NCI-H187 (cell line): ENCODE measurements around the gene GNL2.

Source experiments
- DNase-seq, 2 experiments: peaks; one replicate each; lab custom pipeline; 2025; lab: John Stamatoyannopoulos, UW

The GNL2 gene

GRCh38 chr1:37595440-37596181 lies at the start of gene GNL2:
TSS of gene GNL2 (minus strand) at chr1:37595937. CDS start at chr1:37595822, 115 bp downstream.
- peak; percentile 84 to 90 for DNase-seq

GRCh38 chr1:37641059-37641458 lies 45.3 kb upstream of the GNL2 start:
- DNase-seq: no peak

GRCh38 chr1:37636435-37636834 lies 40.7 kb upstream of the GNL2 start:
- DNase-seq: no peak

GRCh38 chr1:37634992-37635902 lies 39.5 kb upstream of the GNL2 start:
- DNase-seq: no peak

- no peak for DNase-seq
Observed at GRCh38 chr1:37634244-37634991, 38.7 kb upstream of the GNL2 start, which contains the start of gene RSPO1. TSS of gene RSPO1 (minus strand) at chr1:37634892. CDS start at chr1:37629661, 5,231 bp downstream.

GRCh38 chr1:37633938-37634243 lies 38.2 kb upstream of the GNL2 start:
- DNase-seq: no peak

GRCh38 chr1:37633040-37633937 lies 37.6 kb upstream of the GNL2 start:
- DNase-seq: no peak

- DNase-seq: no peak
Observed at GRCh38 chr1:37631036-37631435, 35.3 kb upstream of the GNL2 start.

- no peak for DNase-seq
Observed at GRCh38 chr1:37630426-37631028, 34.8 kb upstream of the GNL2 start.

GRCh38 chr1:37629726-37630425 lies 34.1 kb upstream of the GNL2 start:
- DNase-seq: no peak

GRCh38 chr1:37629008-37629407 lies 33.3 kb upstream of the GNL2 start:
- no peak for DNase-seq

GRCh38 chr1:37628026-37628556 lies 32.4 kb upstream of the GNL2 start:
- DNase-seq: no peak

GRCh38 chr1:37622131-37622530 lies 26.4 kb upstream of the GNL2 start:
- no peak for DNase-seq

GRCh38 chr1:37621326-37621870 lies 25.7 kb upstream of the GNL2 start:
- DNase-seq: no peak

- no peak for DNase-seq
Observed at GRCh38 chr1:37620707-37621106, 25.0 kb upstream of the GNL2 start.

GRCh38 chr1:37616330-37616729 lies 20.6 kb upstream of the GNL2 start:
- DNase-seq: no peak

GRCh38 chr1:37614105-37614504 lies 18.4 kb upstream of the GNL2 start:
- no peak for DNase-seq

- no peak for DNase-seq
Observed at GRCh38 chr1:37612186-37612585, 16.4 kb upstream of the GNL2 start.

GRCh38 chr1:37609994-37610393 lies 14.3 kb upstream of the GNL2 start:
- no peak for DNase-seq

GRCh38 chr1:37609002-37609401 lies 13.3 kb upstream of the GNL2 start:
- no peak for DNase-seq
